ENCODE data around the gene FANCC.
A peak's percentile ranks its signal among the peaks of the same experiment; 100 is the strongest.

The FANCC gene

GRCh38 chr9:95317119-95317892 lies at the start of gene FANCC:
Gene FANCC, minus strand, starts transcription at chr9:95317709. Its CDS starts 68,418 bp downstream, at chr9:95249291.
- TF ChIP-seq YY1 (IDR thresholded peaks at IDR 0.05; ENCODE audit: low read depth) (no peak), NFIC (IDR thresholded peaks at IDR 0.05) (peak; percentile 58), FOXM1 (IDR thresholded peaks at IDR 0.05; ENCODE audit: borderline replicate concordance, low read depth) (0 out of 2 replicates have a peak, but pooled peaks have one; percentile 15), EP300 (IDR thresholded peaks at IDR 0.05; ENCODE audit: borderline replicate concordance) (peak; percentile 15; the same call in 1 of the 2 replicates), CREB1 (IDR thresholded peaks at IDR 0.05; ENCODE audit: low read depth) (no peak; the same call in 1 of the 2 replicates), MAX (IDR thresholded peaks at IDR 0.05) (peak; percentile 88), RAD21 (IDR thresholded peaks at IDR 0.05; ENCODE audit: low read depth) (no peak), REST (IDR thresholded peaks at IDR 0.05; ENCODE audit: low read depth) (no peak), CEBPB (IDR thresholded peaks at IDR 0.05) (no peak), EGR1 (IDR thresholded peaks at IDR 0.05) (peak; percentile 88), USF1 (IDR thresholded peaks at IDR 0.05) (peak; percentile 36), TAF1 (IDR thresholded peaks at IDR 0.05; ENCODE audit: low read depth) (no peak; the same call in none of the 2 replicates), ZBTB7A (IDR thresholded peaks at IDR 0.05; ENCODE audit: low read depth) (peak; percentile 98), TCF12 (IDR thresholded peaks at IDR 0.05; ENCODE audit: low read depth) (no peak; the same call in 1 of the 2 replicates), TEAD4 (IDR thresholded peaks at IDR 0.05) (peak; percentile 50; the same call in 1 of the 2 replicates)

- TF ChIP-seq TEAD4 (IDR thresholded peaks at IDR 0.05) (no peak), CREB1 (IDR thresholded peaks at IDR 0.05; ENCODE audit: low read depth) (no peak), EP300 (IDR thresholded peaks at IDR 0.05; ENCODE audit: borderline replicate concordance) (no peak), RAD21 (IDR thresholded peaks at IDR 0.05; ENCODE audit: low read depth) (no peak), TCF12 (IDR thresholded peaks at IDR 0.05; ENCODE audit: low read depth) (no peak), NFIC (IDR thresholded peaks at IDR 0.05) (no peak), ZBTB7A (IDR thresholded peaks at IDR 0.05; ENCODE audit: low read depth) (no peak), USF1 (IDR thresholded peaks at IDR 0.05) (no peak), FOXM1 (IDR thresholded peaks at IDR 0.05; ENCODE audit: borderline replicate concordance, low read depth) (no peak), TAF1 (IDR thresholded peaks at IDR 0.05; ENCODE audit: low read depth) (no peak)
Measured at GRCh38 chr9:95366731-95367325, 49.3 kb upstream of the FANCC start.

- TF ChIP-seq NFIC (IDR thresholded peaks at IDR 0.05), result no peak
- TF ChIP-seq CREB1 (IDR thresholded peaks at IDR 0.05; ENCODE audit: low read depth), result no peak
- TF ChIP-seq MAX (IDR thresholded peaks at IDR 0.05), result no peak
- TF ChIP-seq ZBTB7A (IDR thresholded peaks at IDR 0.05; ENCODE audit: low read depth), result no peak
- no peak for TF ChIP-seq REST (IDR thresholded peaks at IDR 0.05; ENCODE audit: low read depth)
- TF ChIP-seq CEBPB (IDR thresholded peaks at IDR 0.05), result no peak
- no peak for TF ChIP-seq EP300 (IDR thresholded peaks at IDR 0.05; ENCODE audit: borderline replicate concordance)
- TF ChIP-seq RAD21 (IDR thresholded peaks at IDR 0.05; ENCODE audit: low read depth), result no peak
- TF ChIP-seq TEAD4 (IDR thresholded peaks at IDR 0.05), result no peak
- no peak for TF ChIP-seq TAF1 (IDR thresholded peaks at IDR 0.05; ENCODE audit: low read depth)
- TF ChIP-seq FOXM1 (IDR thresholded peaks at IDR 0.05; ENCODE audit: borderline replicate concordance, low read depth), result no peak
- TF ChIP-seq USF1 (IDR thresholded peaks at IDR 0.05), result no peak
- TF ChIP-seq EGR1 (IDR thresholded peaks at IDR 0.05), result no peak
- no peak for TF ChIP-seq YY1 (IDR thresholded peaks at IDR 0.05; ENCODE audit: low read depth)
- no peak for TF ChIP-seq TCF12 (IDR thresholded peaks at IDR 0.05; ENCODE audit: low read depth)
Measured at GRCh38 chr9:95365766-95366165, 48.3 kb upstream of the FANCC start.

- TF ChIP-seq EGR1 (IDR thresholded peaks at IDR 0.05) (no peak), YY1 (IDR thresholded peaks at IDR 0.05; ENCODE audit: low read depth) (no peak)
Measured at GRCh38 chr9:95363051-95363841, 45.7 kb upstream of the FANCC start.

All from Ishikawa (cell line).